GM21447 (cell line): Measurements from ENCODE around the gene GPAM.
A peak's percentile ranks its signal among the peaks of the same experiment; 100 is the strongest.

Experiments used
- ATAC-seq: cut with Tn5 transposase; IDR thresholded peaks from one replicate; pipeline ENCODE4 v1.9.1; 2021; ENCODE audit not compliant: unreplicated experiment

Gene GPAM

GRCh38 chr10:112185959-112186358 is 2.4 kb upstream of the GPAM start:
- no peak for ATAC-seq

- no peak for ATAC-seq
These were observed 814 bp upstream of the GPAM start for GRCh38 chr10:112184379-112184778.

GRCh38 chr10:112184052-112184371 is 447 bp upstream of the GPAM start:
- no peak for ATAC-seq

- peak; percentile 27 for ATAC-seq
These were observed 709 bp downstream of the GPAM start for GRCh38 chr10:112182784-112183328.

GRCh38 chr10:112177247-112177646 is 6.3 kb downstream of the GPAM start:
- ATAC-seq, result no peak

- no peak for ATAC-seq
These were observed 7.0 kb downstream of the GPAM start for GRCh38 chr10:112176543-112176942.

- ATAC-seq, result no peak
These were observed 8.2 kb downstream of the GPAM start for GRCh38 chr10:112175409-112175808.

GRCh38 chr10:112173206-112173605 is 10.4 kb downstream of the GPAM start:
- no peak for ATAC-seq

- ATAC-seq, result no peak
These were observed 14.8 kb downstream of the GPAM start for GRCh38 chr10:112168733-112169132.

- no peak for ATAC-seq
These were observed 16.8 kb downstream of the GPAM start for GRCh38 chr10:112166800-112167199.

GRCh38 chr10:112161757-112162518 is 21.6 kb downstream of the GPAM start:
- ATAC-seq, result no peak

GRCh38 chr10:112160834-112161233 is 22.7 kb downstream of the GPAM start:
- no peak for ATAC-seq

GRCh38 chr10:112159469-112159868 is 24.1 kb downstream of the GPAM start:
- no peak for ATAC-seq

- ATAC-seq, result no peak
These were observed 32.0 kb downstream of the GPAM start for GRCh38 chr10:112151524-112152039.

GRCh38 chr10:112148331-112148730 is 35.2 kb downstream of the GPAM start:
- no peak for ATAC-seq

- no peak for ATAC-seq
These were observed 36.8 kb downstream of the GPAM start for GRCh38 chr10:112146799-112147198.

- ATAC-seq, result no peak
These were observed 38.3 kb downstream of the GPAM start for GRCh38 chr10:112145263-112145662.

- ATAC-seq, result no peak
These were observed 40.1 kb downstream of the GPAM start for GRCh38 chr10:112143420-112143819.

- ATAC-seq, result no peak
These were observed 42.3 kb downstream of the GPAM start for GRCh38 chr10:112141292-112141691.

- ATAC-seq, result peak; percentile 96
These were observed 43.2 kb downstream of the GPAM start for GRCh38 chr10:112140110-112140970.

GRCh38 chr10:112139176-112139575 is 44.4 kb downstream of the GPAM start:
- ATAC-seq, result no peak
